PC-9 (cell line): ENCODE measurements around the gene DHTKD1.

Experiments used
- EZH2 ChIP-seq: fragments of 200-600 bp; sonication (generic); IDR thresholded peaks from 2 replicates; pipeline ENCODE4 v1.8.0; 2017; ENCODE audit warnings: antibody characterized with exemption, low read depth
- TF ChIP-seq, protein P1 (sequence below): fragments of 200-600 bp; sonication (generic); conservative IDR thresholded peaks from 2 replicates; pipeline ENCODE4 v1.6.1; 2017; ENCODE audit warnings: mixed run types, antibody characterized with exemption, mild to moderate bottlenecking, moderate library complexity

DNA sequence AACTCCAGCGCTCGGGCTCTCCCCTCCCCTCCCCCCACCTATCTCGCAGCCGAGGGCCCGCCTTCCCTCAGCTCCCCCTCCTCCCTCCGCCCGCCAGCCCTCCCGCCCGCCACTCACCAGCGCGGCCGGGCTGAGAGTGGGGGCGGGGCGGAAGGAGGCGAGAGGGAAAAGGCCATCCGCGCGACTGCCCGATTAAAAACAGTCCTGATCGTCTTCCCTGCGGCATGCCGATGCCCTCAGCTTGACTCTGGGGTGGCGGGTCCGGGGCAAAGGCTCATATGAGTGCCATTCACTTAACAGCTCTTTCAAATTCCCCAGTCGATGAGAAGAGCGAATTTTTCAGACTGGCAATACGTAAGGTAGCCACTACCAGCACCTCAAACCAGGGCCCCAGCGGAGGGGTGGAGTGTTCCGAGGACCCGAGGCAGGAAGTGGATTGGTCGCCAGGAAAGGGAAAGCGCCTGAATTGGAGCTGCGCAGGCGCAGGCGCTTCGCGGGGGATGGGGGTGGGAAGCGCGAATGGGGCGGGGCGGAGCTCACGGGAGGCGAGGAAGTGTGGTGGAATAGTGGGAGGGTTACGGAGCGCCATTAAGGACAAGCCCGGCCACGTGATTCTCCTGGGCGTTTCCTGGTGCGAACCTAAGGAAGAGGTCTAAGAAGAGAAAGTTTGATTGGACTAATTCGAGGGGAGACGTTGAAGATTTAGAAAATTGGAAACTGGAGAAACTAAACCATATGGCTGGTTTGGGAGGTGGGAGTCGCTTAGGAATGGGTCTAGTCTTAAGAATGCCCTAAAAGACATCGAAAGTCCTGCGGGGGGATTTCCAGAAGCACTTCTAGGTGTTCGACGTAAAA lies 25.7 kb upstream of the DHTKD1 start, which contains the start of gene UPF2:
- TF ChIP-seq, protein P1, sequence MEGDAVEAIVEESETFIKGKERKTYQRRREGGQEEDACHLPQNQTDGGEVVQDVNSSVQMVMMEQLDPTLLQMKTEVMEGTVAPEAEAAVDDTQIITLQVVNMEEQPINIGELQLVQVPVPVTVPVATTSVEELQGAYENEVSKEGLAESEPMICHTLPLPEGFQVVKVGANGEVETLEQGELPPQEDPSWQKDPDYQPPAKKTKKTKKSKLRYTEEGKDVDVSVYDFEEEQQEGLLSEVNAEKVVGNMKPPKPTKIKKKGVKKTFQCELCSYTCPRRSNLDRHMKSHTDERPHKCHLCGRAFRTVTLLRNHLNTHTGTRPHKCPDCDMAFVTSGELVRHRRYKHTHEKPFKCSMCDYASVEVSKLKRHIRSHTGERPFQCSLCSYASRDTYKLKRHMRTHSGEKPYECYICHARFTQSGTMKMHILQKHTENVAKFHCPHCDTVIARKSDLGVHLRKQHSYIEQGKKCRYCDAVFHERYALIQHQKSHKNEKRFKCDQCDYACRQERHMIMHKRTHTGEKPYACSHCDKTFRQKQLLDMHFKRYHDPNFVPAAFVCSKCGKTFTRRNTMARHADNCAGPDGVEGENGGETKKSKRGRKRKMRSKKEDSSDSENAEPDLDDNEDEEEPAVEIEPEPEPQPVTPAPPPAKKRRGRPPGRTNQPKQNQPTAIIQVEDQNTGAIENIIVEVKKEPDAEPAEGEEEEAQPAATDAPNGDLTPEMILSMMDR = no peak
- TF ChIP-seq EZH2 = no peak
